T1000 (cell line): ENCODE measurements around the gene HTD2.
"Not testable (repeated sequence)": the region's sequence is repeated elsewhere in the genome, so short reads cannot be mapped to it uniquely, and the experiment has no call there.

Experiments
- DNase-seq: peaks from one replicate; lab custom pipeline; 2025; ENCODE audit warnings: mixed read lengths; lab: John Stamatoyannopoulos, UW

HTD2 gene

GRCh38 chr3:58305882-58306711 lies at the start of gene HTD2, which contains the start of gene RPP14:
Gene HTD2 (plus strand): TSS chr3:58306520. CDS start chr3:58317614, 11,094 bp downstream.
Gene RPP14 (plus strand): TSS chr3:58306245. CDS start chr3:58310330, 4,085 bp downstream.
- DNase-seq = peak; percentile 94

- DNase-seq = no peak
Measured at GRCh38 chr3:58258392-58259055, 47.8 kb upstream of the HTD2 start.

- no peak for DNase-seq
Measured at GRCh38 chr3:58260261-58260731, 46.0 kb upstream of the HTD2 start.

GRCh38 chr3:58260733-58261132 lies 45.6 kb upstream of the HTD2 start:
- peak; percentile 45 for DNase-seq

GRCh38 chr3:58261954-58262666 lies 44.2 kb upstream of the HTD2 start:
- no peak for DNase-seq

GRCh38 chr3:58266577-58266976 lies 39.7 kb upstream of the HTD2 start:
- no peak for DNase-seq

- DNase-seq = not testable (repeated sequence)
Measured at GRCh38 chr3:58267543-58267942, 38.8 kb upstream of the HTD2 start.

- no peak for DNase-seq
Measured at GRCh38 chr3:58269356-58269755, 37.0 kb upstream of the HTD2 start.

- DNase-seq = no peak
Measured at GRCh38 chr3:58270485-58270884, 35.8 kb upstream of the HTD2 start.

GRCh38 chr3:58271901-58272501 lies 34.3 kb upstream of the HTD2 start:
- peak; percentile 4 for DNase-seq

GRCh38 chr3:58272891-58273290 lies 33.4 kb upstream of the HTD2 start:
- no peak for DNase-seq

- DNase-seq = not testable (repeated sequence)
Measured at GRCh38 chr3:58273362-58273761, 33.0 kb upstream of the HTD2 start.

- DNase-seq = no peak
Measured at GRCh38 chr3:58274027-58274614, 32.2 kb upstream of the HTD2 start.

- DNase-seq = no peak
Measured at GRCh38 chr3:58281069-58281468, 25.3 kb upstream of the HTD2 start.

- DNase-seq = no peak
Measured at GRCh38 chr3:58285334-58285733, 21.0 kb upstream of the HTD2 start.

GRCh38 chr3:58287354-58287753 lies 19.0 kb upstream of the HTD2 start:
- DNase-seq = no peak

GRCh38 chr3:58288011-58288728 lies 18.1 kb upstream of the HTD2 start:
- DNase-seq = no peak

GRCh38 chr3:58288964-58289613 lies 17.2 kb upstream of the HTD2 start:
- DNase-seq = not testable (repeated sequence)

- DNase-seq = not testable (repeated sequence)
Measured at GRCh38 chr3:58290446-58290845, 15.9 kb upstream of the HTD2 start.

- no peak for DNase-seq
Measured at GRCh38 chr3:58291671-58292338, 14.5 kb upstream of the HTD2 start.
